Keratinocyte (primary cell): ENCODE measurements around the gene ROR1. TPM values are rescaled to one million over a fixed set of nuclear protein-coding genes. Genes with fewer than 3 reads are reported as not detected.

Experiments used
- DNase-seq: peaks from one replicate; pipeline ENCODE4 v3.0.0-alpha.2; 2011; ENCODE audit warnings: low read depth, missing footprints, low spot score
- FAIRE-seq: peaks from 2 replicates; lab custom pipeline; 2011; peaks lifted over from hg19 to GRCh38; lab: Jason Lieb, UNC
- H2AFZ ChIP-seq: 2 replicates; pipeline ENCODE4 v1.6.0; 2012; ENCODE audit warnings: low read length, control low read depth, inconsistent platforms; ENCODE audit not compliant: control insufficient read depth
- H3K27ac ChIP-seq: 2 replicates; pipeline ENCODE4 v1.5.1; 2011; ENCODE audit warnings: low read length; ENCODE audit not compliant: control insufficient read depth, insufficient read depth
- H3K27me3 ChIP-seq: 3 replicates; pipeline ENCODE4 v1.6.0; 2011; ENCODE audit warnings: low read length; ENCODE audit not compliant: control insufficient read depth, insufficient read depth; ENCODE audit errors: extremely low read depth
- H3K36me3 ChIP-seq, 2 experiments: 2 replicates in 1 of 2; 3 replicates in 1 of 2; pipeline ENCODE4 v1.5.1; 2011; ENCODE audit warnings: low read length in 2 of 2, mild to moderate bottlenecking in 1 of 2; ENCODE audit not compliant: control insufficient read depth in 2 of 2, insufficient read depth in 2 of 2; ENCODE audit errors: extremely low read depth in 1 of 2
- H3K4me1 ChIP-seq: 3 replicates; pipeline ENCODE4 v1.5.1; 2011; ENCODE audit warnings: low read length; ENCODE audit not compliant: control insufficient read depth, insufficient read depth; ENCODE audit errors: extremely low read depth
- H3K4me2 ChIP-seq: 3 replicates; pipeline ENCODE4 v1.6.0; 2011; ENCODE audit warnings: low read depth, low read length; ENCODE audit not compliant: control insufficient read depth, insufficient read depth; ENCODE audit errors: extremely low read depth
- H3K4me3 ChIP-seq, 3 experiments: fragments of 200-600 bp in 1 of 3; sonication (generic) in 1 of 3; 2 replicates in 2 of 3; 3 replicates in 1 of 3; pipeline ENCODE4 v1.5.1; 2011 to 2016; ENCODE audit warnings: low read length in 3 of 3, mild to moderate bottlenecking in 3 of 3, control low read depth in 2 of 3, inconsistent platforms in 1 of 3, low read depth in 1 of 3, mixed read lengths in 1 of 3, mixed run types in 1 of 3, moderate library complexity in 1 of 3; ENCODE audit not compliant: control insufficient read depth in 2 of 3, insufficient read depth in 2 of 3; ENCODE audit errors: extremely low read depth in 1 of 3
- H3K79me2 ChIP-seq: 2 replicates; pipeline ENCODE4 v1.6.0; 2012; ENCODE audit warnings: low read length; ENCODE audit not compliant: control insufficient read depth, insufficient read depth
- H3K9ac ChIP-seq: 3 replicates; pipeline ENCODE4 v1.6.0; 2011; ENCODE audit warnings: low read length; ENCODE audit not compliant: control insufficient read depth, insufficient read depth; ENCODE audit errors: extremely low read depth
- H3K9me1 ChIP-seq: 3 replicates; pipeline ENCODE4 v1.6.0; 2011; ENCODE audit warnings: low read length; ENCODE audit not compliant: control insufficient read depth, insufficient read depth; ENCODE audit errors: extremely low read depth
- H3K9me3 ChIP-seq: 2 replicates; pipeline ENCODE4 v1.5.1; 2012; ENCODE audit warnings: low read depth, low read length; ENCODE audit not compliant: control insufficient read depth
- H4K20me1 ChIP-seq: 3 replicates; pipeline ENCODE4 v1.6.0; 2011; ENCODE audit warnings: low read length; ENCODE audit not compliant: control insufficient read depth, insufficient read depth; ENCODE audit errors: extremely low read depth
- EZH2 ChIP-seq: IDR thresholded peaks from one replicate; pipeline ENCODE4 v1.6.1; 2012; ENCODE audit warnings: inconsistent platforms, mild to moderate bottlenecking, low read length, moderate library complexity
- dilution Hi-C: fragments of 300-500 bp; cut with MboI; formaldehyde crosslinking; loops from one replicate; pipeline ENCODE4 v1.7.0; 2020; ENCODE audit warnings: low sequenced_read_pairs; ENCODE audit not compliant: extremely low pct_ligation_motif_present
- polyA plus RNA-seq, 5 experiments: library from polyadenylated mRNA; depleted of rRNA in 3 of 5; stranded (reverse) in 3 of 5; stranded (forward) in 1 of 5; unstranded in 1 of 5; fragments of >200 nt; gene quantifications; 1 replicate in 1 of 5; 2 replicates in 3 of 5; 3 replicates in 1 of 5; pipeline versions ENCODE4 v1.2.1 to v1.2.3, GENCODE V29; 2011 to 2012; ENCODE audit warnings: missing spikeins in 2 of 5, low read depth in 1 of 5, low replicate concordance in 1 of 5
- TF ChIP-seq, protein P1 (sequence below), 3 experiments: IDR thresholded peaks in 1 of 3; conservative IDR thresholded peaks in 1 of 3; optimal IDR thresholded peaks in 1 of 3; 2 replicates in 2 of 3; 3 replicates in 1 of 3; pipeline versions ENCODE3 to v1.5.1; 2011; ENCODE audit warnings: low read length in 3 of 3, mild to moderate bottlenecking in 3 of 3, moderate library complexity in 2 of 3, control low read depth in 1 of 3, inconsistent platforms in 1 of 3; ENCODE audit not compliant: insufficient read depth in 2 of 3; ENCODE audit errors: extremely low read depth in 1 of 3

ROR1 gene
- polyA plus RNA-seq, 1 donor (not counting 4 experiments of a cell fraction or from before 2014, with no cell fraction given) = 9.2 TPM

DNA sequence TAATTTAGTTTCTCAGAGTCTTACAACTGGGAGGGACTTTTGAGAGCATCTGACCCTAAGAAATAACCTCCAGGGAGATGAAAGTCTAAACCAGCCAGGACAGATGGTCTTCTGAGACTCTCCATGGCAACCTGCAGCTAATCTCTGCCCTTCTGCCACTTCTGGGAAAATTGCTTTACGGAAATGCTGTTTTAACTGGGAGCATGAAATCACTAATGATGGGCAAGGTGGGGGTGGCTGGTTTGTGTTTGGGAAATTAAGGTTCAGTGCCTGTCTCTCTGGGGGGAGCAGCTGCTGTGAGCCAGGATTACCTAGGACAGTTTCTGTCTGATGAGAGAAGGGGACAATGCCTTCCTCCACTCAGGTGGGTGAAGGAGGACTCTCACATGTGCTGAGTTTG lies 33.2 kb downstream of the ROR1 start:
- Histone ChIP-seq H3K79me2 (no peaks in the 10 kb centered on the region), H3K4me3 (no peak overlapping the region)
- dilution Hi-C loops = no loop called here

DNA sequence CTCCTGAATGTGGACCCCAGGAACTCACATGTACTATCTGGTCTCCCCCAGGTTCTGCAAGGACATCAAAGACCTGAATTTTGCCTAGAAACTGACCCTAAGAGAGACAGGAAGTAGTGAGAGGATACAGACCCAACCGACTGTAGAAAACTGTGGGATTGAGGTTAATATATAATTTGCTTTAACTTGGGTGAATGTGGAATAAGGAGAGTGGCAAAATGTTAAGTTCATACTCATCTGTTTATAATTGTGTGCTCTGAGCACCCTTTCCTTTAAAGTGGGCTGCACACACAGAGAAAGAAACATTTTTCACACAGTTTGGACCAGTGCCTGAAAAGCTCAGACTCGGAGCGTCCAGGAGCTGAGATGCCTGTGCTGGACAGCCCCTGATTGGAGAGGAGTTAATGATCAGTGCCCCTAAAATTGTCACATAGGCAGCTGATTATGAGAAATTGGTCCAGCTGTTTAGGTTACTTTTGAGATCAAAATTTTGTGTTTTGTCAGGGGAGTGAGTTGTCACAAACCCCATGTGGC lies 37.2 kb downstream of the ROR1 start:
- Histone ChIP-seq H3K4me1 (no peaks in the 10 kb centered on the region), H3K9me3 (no peaks in the 10 kb centered on the region), H3K27me3 (no peaks in the 10 kb centered on the region), H3K4me3 (no peak overlapping the region), H3K9ac (no peak overlapping the region), H3K4me2 (no peak overlapping the region), H3K9me1 (no peaks in the 10 kb centered on the region), H3K27ac (no peak overlapping the region), H4K20me1 (no peaks in the 10 kb centered on the region), H3K79me2 (peaks cover 1% of the 10 kb centered on the region), H3K36me3 (no peaks in the 10 kb centered on the region), H2AFZ (no peak overlapping the region)
- dilution Hi-C loops = no loop called here
- FAIRE-seq = no peak
- TF ChIP-seq, protein P1, sequence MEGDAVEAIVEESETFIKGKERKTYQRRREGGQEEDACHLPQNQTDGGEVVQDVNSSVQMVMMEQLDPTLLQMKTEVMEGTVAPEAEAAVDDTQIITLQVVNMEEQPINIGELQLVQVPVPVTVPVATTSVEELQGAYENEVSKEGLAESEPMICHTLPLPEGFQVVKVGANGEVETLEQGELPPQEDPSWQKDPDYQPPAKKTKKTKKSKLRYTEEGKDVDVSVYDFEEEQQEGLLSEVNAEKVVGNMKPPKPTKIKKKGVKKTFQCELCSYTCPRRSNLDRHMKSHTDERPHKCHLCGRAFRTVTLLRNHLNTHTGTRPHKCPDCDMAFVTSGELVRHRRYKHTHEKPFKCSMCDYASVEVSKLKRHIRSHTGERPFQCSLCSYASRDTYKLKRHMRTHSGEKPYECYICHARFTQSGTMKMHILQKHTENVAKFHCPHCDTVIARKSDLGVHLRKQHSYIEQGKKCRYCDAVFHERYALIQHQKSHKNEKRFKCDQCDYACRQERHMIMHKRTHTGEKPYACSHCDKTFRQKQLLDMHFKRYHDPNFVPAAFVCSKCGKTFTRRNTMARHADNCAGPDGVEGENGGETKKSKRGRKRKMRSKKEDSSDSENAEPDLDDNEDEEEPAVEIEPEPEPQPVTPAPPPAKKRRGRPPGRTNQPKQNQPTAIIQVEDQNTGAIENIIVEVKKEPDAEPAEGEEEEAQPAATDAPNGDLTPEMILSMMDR (optimal IDR thresholded peaks at IDR 0.05 in 1 of 3, IDR thresholded peaks at IDR 0.05 in 1 of 3, conservative IDR thresholded peaks at IDR 0.05 in 1 of 3; ENCODE audit: extremely low read depth in 1 of 3, insufficient read depth in 2 of 3, low read length in 3 of 3) = no peak
- TF ChIP-seq EZH2 = no peak
- DNase-seq = no peak

More for the DNA sequence above, 33.2 kb downstream of the ROR1 start:
- Histone ChIP-seq H3K9ac (no peak overlapping the region), H3K27me3 (no peaks in the 10 kb centered on the region), H3K4me2 (no peak overlapping the region), H4K20me1 (no peaks in the 10 kb centered on the region), H2AFZ (no peak overlapping the region), H3K9me1 (no peaks in the 10 kb centered on the region), H3K36me3 (no peaks in the 10 kb centered on the region), H3K4me1 (no peaks in the 10 kb centered on the region), H3K27ac (no peak overlapping the region), H3K9me3 (no peaks in the 10 kb centered on the region)
- no peak for DNase-seq
- TF ChIP-seq, protein P1 (optimal IDR thresholded peaks at IDR 0.05 in 1 of 3, IDR thresholded peaks at IDR 0.05 in 1 of 3, conservative IDR thresholded peaks at IDR 0.05 in 1 of 3; ENCODE audit: extremely low read depth in 1 of 3, insufficient read depth in 2 of 3, low read length in 3 of 3) = no peak
- no peak for TF ChIP-seq EZH2
- FAIRE-seq = no peak
